K562 (cell line): Measurements from ENCODE around the gene DBET. TPM values are rescaled to one million over a fixed set of nuclear protein-coding genes. Genes with fewer than 3 reads are reported as not detected.
"Not testable (repeated sequence)": the region's sequence is repeated elsewhere in the genome, so short reads cannot be mapped to it uniquely, and the experiment has no call there.

Source experiments
- ATAC-seq: fragments of 200-7000 bp; cut with Tn5 transposase; 3 replicates; pipeline ENCODE4 v1.9.1; 2020; ENCODE audit warnings: moderate library complexity
- BruUV-seq: library from RNA; stranded (reverse); fragments of 400-500 nt; replicated peaks from 2 replicates; lab custom pipeline; 2021; lab: Mats Ljungman, UMichigan
- CTCF ChIA-PET: fragments of 300-600 bp; formaldehyde crosslinking; extraction: SDS; loops from one replicate; lab custom pipeline; 2021; ENCODE audit warnings: low intra/inter-chr PET ratio; lab: Yijun Ruan, JAX
- POLR2A ChIA-PET: fragments of 300-600, 350-650 bp; sonication (Branson Sonifier 250); formaldehyde crosslinking; extraction: SDS; loops from one replicate; lab custom pipeline; 2021; ENCODE audit warnings: antibody characterized with exemption, inconsistent platforms; lab: Yijun Ruan, JAX
- DNase-seq, 4 experiments: peaks; one replicate each; pipeline versions ENCODE4 v3.0.0 to v3.0.0-alpha.2; 2011 to 2018; ENCODE audit warnings: low spot score in 3 of 4, mixed read lengths in 3 of 4; ENCODE audit errors: extremely low read depth in 1 of 4
- FAIRE-seq: peaks from 2 replicates; lab custom pipeline; 2011; peaks lifted over from hg19 to GRCh38; lab: Jason Lieb, UNC
- H2AFZ ChIP-seq: 2 replicates; pipeline ENCODE4 v1.6.0; 2011; ENCODE audit warnings: low read depth, low read length, control low read depth, inconsistent platforms
- H3K27ac ChIP-seq: fragments of 200-600 bp; 3 replicates; pipeline ENCODE4 v1.8.0; 2011; ENCODE audit warnings: low read depth, mild to moderate bottlenecking, control low read depth, inconsistent platforms, low read length, moderate library complexity, mixed read lengths; ENCODE audit errors: extremely low read depth
- H3K27me3 ChIP-seq, 2 experiments: fragments of 300-600 bp in 1 of 2; 2 replicates in 1 of 2; 3 replicates in 1 of 2; pipeline versions ENCODE4 v1.6.0 to v1.8.0; 2011; ENCODE audit warnings: inconsistent platforms in 2 of 2, low read length in 2 of 2, mild to moderate bottlenecking in 1 of 2, mixed read lengths in 1 of 2, moderate library complexity in 1 of 2; ENCODE audit not compliant: control insufficient read depth in 2 of 2, insufficient read depth in 2 of 2
- H3K36me3 ChIP-seq: fragments of 300-600 bp; 3 replicates; pipeline ENCODE4 v1.8.0; 2011; ENCODE audit warnings: mild to moderate bottlenecking, low read length, inconsistent platforms; ENCODE audit not compliant: control insufficient read depth, insufficient read depth
- H3K4me1 ChIP-seq, 2 experiments: fragments of 200-600 bp in 1 of 2; replicated peaks in 1 of 2; 2 replicates in 1 of 2; 3 replicates in 1 of 2; pipeline versions ENCODE4 v1.5.1 to v1.8.0; 2011; ENCODE audit warnings: inconsistent platforms in 2 of 2, low read length in 2 of 2, mild to moderate bottlenecking in 1 of 2, mixed read lengths in 1 of 2, moderate library complexity in 1 of 2; ENCODE audit not compliant: control insufficient read depth in 2 of 2, insufficient read depth in 2 of 2
- H3K4me2 ChIP-seq: 2 replicates; pipeline ENCODE4 v1.6.1; 2011; ENCODE audit warnings: low read length, control low read depth, inconsistent platforms, mixed read lengths; ENCODE audit not compliant: insufficient read depth
- H3K4me3 ChIP-seq: fragments of 200-600 bp; sonication (generic), shearing (Covaris generic); 2 replicates; pipeline ENCODE4 v1.5.1; 2016; ENCODE audit warnings: control low read depth, inconsistent platforms
- H3K79me2 ChIP-seq: fragments of 200-600 bp; 3 replicates; pipeline ENCODE4 v1.8.0; 2011; ENCODE audit warnings: low read length, inconsistent platforms; ENCODE audit not compliant: control insufficient read depth, insufficient read depth
- H3K9ac ChIP-seq, 2 experiments: 2 replicates each; pipeline versions ENCODE4 v1.6.0 to v1.6.1; 2011; ENCODE audit warnings: low read depth in 2 of 2, low read length in 2 of 2, control low read depth in 1 of 2, inconsistent platforms in 1 of 2, mild to moderate bottlenecking in 1 of 2, mixed read lengths in 1 of 2; ENCODE audit not compliant: insufficient read depth in 1 of 2
- H3K9me1 ChIP-seq: one replicate; pipeline ENCODE4 v1.6.0; 2011; ENCODE audit warnings: inconsistent platforms, mild to moderate bottlenecking, low read length, moderate library complexity; ENCODE audit not compliant: control insufficient read depth, insufficient read depth
- H3K9me3 ChIP-seq: replicated peaks from 2 replicates; pipeline ENCODE4 v1.5.1; 2011; ENCODE audit warnings: low read depth, low read length, inconsistent platforms; ENCODE audit not compliant: control insufficient read depth, insufficient read depth
- H4K20me1 ChIP-seq: replicated peaks from 2 replicates; pipeline ENCODE4 v1.6.1; 2011; ENCODE audit warnings: low read length, inconsistent platforms, mixed read lengths; ENCODE audit not compliant: control insufficient read depth, insufficient read depth
- CBFA2T3 ChIP-seq: fragments of 450-650 bp; IDR thresholded peaks from 2 replicates; pipeline ENCODE4 v1.6.1; 2017
- WGBS: fragments of 100-300 bp; shearing (Covaris generic); methylation state at CpG from one replicate; pipeline ENCODE4 v1.1.6; 2016; ENCODE audit warnings: low coverage, mixed read lengths; ENCODE audit not compliant: insufficient coverage; ENCODE audit errors: missing lambda C conversion rate; 5-methylcytosine and 5-hydroxymethylcytosine counted together
- in situ Hi-C: fragments of 300-500 bp; cut with MboI; formaldehyde crosslinking; loops from 4 replicates; pipeline ENCODE4 v1.15.0; 2018; ENCODE audit warnings: inconsistent platforms, mixed read lengths
- intact Hi-C: fragments of 100-400 bp; cut with micrococcal nuclease; formaldehyde crosslinking; loops from 2 replicates; pipeline ENCODE4 v1.14.2; 2022
- polyA plus RNA-seq, 8 experiments: library from polyadenylated mRNA; depleted of rRNA in 4 of 8; stranded (reverse) in 5 of 8; unstranded in 3 of 8; fragments of >200 nt; fragmentation: Nextera tagmentation in 2 of 8; fragmentation: Illumina TruSeq in 1 of 8; extraction: Ambion mirVana in 2 of 8; extraction: Trizol in 1 of 8; gene quantifications; 2 replicates each; pipeline versions ENCODE4 v1.2.1 to v1.2.3, GENCODE V29; 2011 to 2014; ENCODE audit warnings: inconsistent platforms in 1 of 8, missing spikeins in 1 of 8
- small RNA-seq: library from RNA; depleted of rRNA; stranded (forward); fragments of <200 nt; gene quantifications from one replicate; pipeline ENCODE3, GENCODE V24; 2014
- total RNA-seq, 7 experiments: library from RNA; depleted of rRNA in 6 of 7; stranded (reverse); fragments of >200 nt in 6 of 7; fragmentation: Illumina TruSeq in 2 of 7; extraction: Trizol in 2 of 7; gene quantifications; 2 replicates each; pipeline versions ENCODE4 v1.2.1 to v1.2.3, GENCODE V29; 2011 to 2021; ENCODE audit warnings: low replicate concordance in 1 of 7

Gene DBET
- total and polyA plus RNA-seq, 9 of the 15 experiments (the other 6 are each of a cell fraction or from before 2014, with no cell fraction given) = not detected

GRCh38 chr4:190112879-190113278, 48.6 kb downstream of the DBET start:
- H3K4me2 ChIP-seq, intact Hi-C loops, H3K27me3 ChIP-seq, H3K4me1 ChIP-seq, H4K20me1 ChIP-seq, H2AFZ ChIP-seq, H3K36me3 ChIP-seq: not testable (repeated sequence)
- TF ChIP-seq CBFA2T3 = peak; percentile 30
- TF ChIP-seq, all 486 proteins: peak for 1; not testable (repeated sequence) for 485
- in situ Hi-C loops, DNase-seq, CTCF ChIA-PET, H3K9me3 ChIP-seq, ATAC-seq, H3K9me1 ChIP-seq, H3K9ac ChIP-seq, POLR2A ChIA-PET, H3K27ac ChIP-seq, H3K4me3 ChIP-seq, FAIRE-seq, BruUV-seq, H3K79me2 ChIP-seq: not testable (repeated sequence)
- 4% methylated on average over 2 of the region's 3 CpGs for WGBS

- H3K9ac ChIP-seq, DNase-seq, intact Hi-C loops, H4K20me1 ChIP-seq, H3K4me3 ChIP-seq, BruUV-seq, CTCF ChIA-PET, H3K9me3 ChIP-seq, H3K4me2 ChIP-seq, H3K9me1 ChIP-seq, ATAC-seq, H3K27me3 ChIP-seq, H3K27ac ChIP-seq, FAIRE-seq, in situ Hi-C loops, H2AFZ ChIP-seq, H3K79me2 ChIP-seq, H3K36me3 ChIP-seq, H3K4me1 ChIP-seq, POLR2A ChIA-PET: not testable (repeated sequence)
- whole genome bisulfite sequencing = 10% methylated on average over 3 of the region's 3 CpGs
These were observed 50.7 kb downstream of the DBET start for GRCh38 chr4:190114991-190115390.

Small RNA genes lying within 50 kb of the gene (small RNA-seq; reads per million reads assigned to genes)
- gene RNA5SP174 (0.66 reads per million, percentile 39 among the genes with 10 or more reads in this experiment), gene RNA5SP175 (1.3 reads per million, percentile 69 among the genes with 10 or more reads in this experiment)

Other genes with a start within 250 kb of the DBET start
- gene FRG1, start 123.6 kb upstream of the DBET start, total RNA-seq (2014; rRNA removed) = 59.1 and 81.2 TPM in 2 replicates
- gene FRG1, start 123.6 kb upstream of the DBET start, total RNA-seq (2014; rRNA removed; fragmentation: Illumina TruSeq; extraction: Trizol) = 112 and 128 TPM in 2 replicates
- 110 and 123 TPM in 2 replicates for gene FRG1, start 123.6 kb upstream of the DBET start, total RNA-seq (2015; rRNA removed; fragmentation: Illumina TruSeq; extraction: Trizol)
- 68.8 and 74.7 TPM in 2 replicates for gene FRG1, start 123.6 kb upstream of the DBET start, total RNA-seq (2021)
- 34.0 and 36.4 TPM in 2 replicates for gene FRG1, start 123.6 kb upstream of the DBET start, polyA plus RNA-seq (2011; rRNA removed)
- 101 and 130 TPM in 2 replicates for gene FRG1, start 123.6 kb upstream of the DBET start, polyA plus RNA-seq (2014; fragmentation: Illumina TruSeq; extraction: Trizol)
- 100 to 1,000 TPM; 158 to 203 TPM for gene FRG1, start 123.6 kb upstream of the DBET start, polyA plus RNA-seq (2014; fragmentation: Nextera tagmentation; extraction: Ambion mirVana)
- gene FRG1, start 123.6 kb upstream of the DBET start, polyA plus RNA-seq (2014; rRNA removed) = 71.7 and 93.0 TPM in 2 replicates
- gene FRG2, start 37.2 kb upstream of the DBET start, total RNA-seq (2014; rRNA removed) = 0.12 TPM in 1 of 2 replicates, not detected in the other
- gene FRG2, start 37.2 kb upstream of the DBET start, total RNA-seq (2014; rRNA removed; fragmentation: Illumina TruSeq; extraction: Trizol) = 0.06 TPM in 1 of 2 replicates, not detected in the other
- 0.11 and 0.15 TPM in 2 replicates for gene FRG2, start 37.2 kb upstream of the DBET start, total RNA-seq (2015; rRNA removed; fragmentation: Illumina TruSeq; extraction: Trizol)
- gene FRG2, start 37.2 kb upstream of the DBET start, total RNA-seq (2021) = not detected in 2 replicates
- gene FRG2, start 37.2 kb upstream of the DBET start, polyA plus RNA-seq (2011; rRNA removed) = not detected in 2 replicates
- 0.07 TPM in 1 of 2 replicates, not detected in the other for gene FRG2, start 37.2 kb upstream of the DBET start, polyA plus RNA-seq (2014; fragmentation: Illumina TruSeq; extraction: Trizol)
- gene FRG2, start 37.2 kb upstream of the DBET start, polyA plus RNA-seq (2014; fragmentation: Nextera tagmentation; extraction: Ambion mirVana) = under 1 TPM; 0.08 to 0.13 TPM
- 0.12 TPM in 1 of 2 replicates, not detected in the other for gene FRG2, start 37.2 kb upstream of the DBET start, polyA plus RNA-seq (2014; rRNA removed)
- not detected in 2 replicates for gene DUX4, start 109.3 kb downstream of the DBET start, total RNA-seq (2014; rRNA removed)
- gene DUX4, start 109.3 kb downstream of the DBET start, total RNA-seq (2014; rRNA removed; fragmentation: Illumina TruSeq; extraction: Trizol) = not detected in 2 replicates
- not detected in 2 replicates for gene DUX4, start 109.3 kb downstream of the DBET start, total RNA-seq (2015; rRNA removed; fragmentation: Illumina TruSeq; extraction: Trizol)
- gene DUX4, start 109.3 kb downstream of the DBET start, total RNA-seq (2021) = not detected in 2 replicates
- not detected in 2 replicates for gene DUX4, start 109.3 kb downstream of the DBET start, polyA plus RNA-seq (2011; rRNA removed)
- not detected in 2 replicates for gene DUX4, start 109.3 kb downstream of the DBET start, polyA plus RNA-seq (2014; fragmentation: Illumina TruSeq; extraction: Trizol)
- not detected for gene DUX4, start 109.3 kb downstream of the DBET start, polyA plus RNA-seq (2014; fragmentation: Nextera tagmentation; extraction: Ambion mirVana)
- gene DUX4, start 109.3 kb downstream of the DBET start, polyA plus RNA-seq (2014; rRNA removed) = not detected in 2 replicates